Ovary (tissue), 3 donors: ENCODE results near the gene SLCO2A1.

Experiments used
- CTCF ChIP-seq, 3 donors: fragments of 450-650 bp in 2 of 3; fragments of 200-600 bp in 1 of 3; IDR thresholded peaks; one replicate each; pipeline versions ENCODE4 v1.5.1 to v1.8.0; 2016 to 2022; ENCODE audit warnings: antibody characterized with exemption in 3 of 3, mild to moderate bottlenecking in 1 of 3
- EP300 ChIP-seq: sonication (generic); formaldehyde crosslinking; IDR thresholded peaks from one replicate; pipeline ENCODE4 v1.6.1; 2017; ENCODE audit warnings: antibody characterized with exemption
- POLR2A ChIP-seq: fragments of 450-650 bp; IDR thresholded peaks from one replicate; pipeline ENCODE4 v1.6.1; 2017; ENCODE audit warnings: antibody characterized with exemption, mild to moderate bottlenecking, moderate library complexity
- donor health status: DM: no; HTN: no; CAD: no.

- no peak for TF ChIP-seq CTCF (IDR thresholded peaks at IDR 0.05)
- TF ChIP-seq POLR2A, result no peak
- no peak for TF ChIP-seq EP300
Observed at GRCh38 chr3:134078169-134078831, 48.6 kb upstream of the SLCO2A1 start.
